Measurements from ENCODE around the gene PRAME.

The PRAME gene

DNA sequence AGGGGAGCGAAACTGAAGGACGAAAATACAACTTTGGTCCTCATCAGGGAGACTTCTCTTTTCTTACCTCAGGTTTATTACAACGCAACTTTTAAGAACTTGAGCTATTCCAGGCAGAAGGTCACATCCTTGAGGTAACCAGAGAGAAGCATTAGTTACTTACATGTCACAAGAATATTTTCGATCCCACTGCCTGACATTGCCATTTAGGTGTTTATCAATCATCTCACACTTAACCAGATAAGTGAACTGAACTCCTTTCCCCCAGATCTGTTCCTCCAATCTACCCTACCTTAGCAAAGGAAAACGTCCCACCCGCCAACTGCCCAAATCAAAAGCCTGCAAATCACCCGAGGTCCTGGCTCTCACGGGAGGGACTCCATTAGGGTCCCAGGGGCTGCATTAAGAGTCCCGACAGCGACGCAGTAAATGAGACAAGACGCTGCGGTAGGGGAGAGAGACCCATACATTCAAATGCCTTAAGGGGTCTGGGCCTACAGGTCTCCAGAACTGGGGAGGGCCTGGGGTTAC lies 51.3 kb downstream of the PRAME start:
- Mint-ChIP-seq H3K27ac (peak overlapping the region; percentile 3), H3K9me3 (ENCODE audit: low read depth) (no peaks in the 10 kb centered on the region), H3K27me3 (peaks cover 2% of the 10 kb centered on the region), H3K4me3 (peak overlapping the region; percentile 88), H3K36me3 (peaks cover 19% of the 10 kb centered on the region), H3K4me1 (ENCODE audit: low read depth) (peaks cover 9% of the 10 kb centered on the region)

DNA sequence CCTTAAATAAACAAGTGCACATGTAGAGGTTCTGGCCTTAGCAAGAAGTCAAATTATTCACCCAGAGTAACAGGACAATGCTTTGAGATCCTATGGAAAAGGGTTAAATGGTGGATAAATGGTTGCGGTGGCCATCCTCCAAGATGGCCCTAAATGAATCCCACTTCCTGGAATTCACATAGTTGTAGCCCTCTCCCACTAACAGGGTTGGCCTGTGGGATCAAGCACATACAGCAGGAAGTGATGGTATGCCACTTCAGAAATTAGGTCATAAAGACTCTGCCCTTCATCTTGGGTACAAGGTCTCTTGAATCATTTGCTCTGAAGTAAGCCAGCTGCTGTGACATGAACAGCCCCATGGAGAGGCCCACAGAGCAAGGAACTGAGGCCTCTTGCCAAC lies 52.3 kb downstream of the PRAME start:
- Mint-ChIP-seq H3K27me3 (no peaks in the 10 kb centered on the region), H3K4me3 (peak overlapping the region; percentile 17)

DNA sequence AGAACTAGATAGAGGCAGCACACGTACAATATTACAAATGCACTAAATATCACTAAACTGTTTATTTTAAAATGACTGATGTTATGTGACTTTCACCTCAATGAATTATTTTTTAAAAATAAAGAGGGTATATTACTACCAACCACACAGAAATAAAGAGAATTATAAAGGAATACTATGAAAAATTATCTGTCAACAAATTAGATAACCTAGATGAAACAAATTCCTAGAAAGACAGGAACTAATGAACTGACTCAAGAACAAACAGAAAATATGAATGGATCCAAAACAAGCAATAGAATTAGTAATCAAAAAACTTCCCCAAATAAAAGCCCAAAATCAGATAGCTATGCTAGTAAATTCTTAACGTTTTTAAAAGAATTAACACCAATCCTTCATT lies 60.8 kb downstream of the PRAME start:
- Mint-ChIP-seq H3K4me1 (ENCODE audit: low read depth) (peaks cover 2% of the 10 kb centered on the region), H3K27ac (no peak overlapping the region), H3K36me3 (peaks cover 10% of the 10 kb centered on the region), H3K9me3 (ENCODE audit: low read depth) (no peaks in the 10 kb centered on the region), H3K4me3 (no peak overlapping the region), H3K27me3 (no peaks in the 10 kb centered on the region)

More for the DNA sequence above, 52.3 kb downstream of the PRAME start:
- Mint-ChIP-seq H3K9me3 (ENCODE audit: low read depth) (no peaks in the 10 kb centered on the region), H3K27ac (no peak overlapping the region), H3K4me1 (ENCODE audit: low read depth) (peaks cover 9% of the 10 kb centered on the region), H3K36me3 (peaks cover 19% of the 10 kb centered on the region)

All from activated naive CD8-positive, alpha-beta T cell (primary cell).